Adrenal gland (tissue), 12 donors: ENCODE measurements around the gene ITGB6. TPM values are rescaled to one million over a fixed set of nuclear protein-coding genes. Genes with fewer than 3 reads are reported as not detected.

Experiments
- DNase-seq, 7 donors: peaks; one replicate each; pipeline ENCODE4 v3.0.0-alpha.2; 2019 to 2020
- H3K27ac ChIP-seq, 5 donors: fragments of 200-600 bp; sonication (generic) in 4 of 5; 1 replicate in 3 of 5; 2 replicates in 2 of 5; pipeline versions ENCODE4 v1.5.1 to v1.8.0; 2016 to 2020; ENCODE audit warnings: mild to moderate bottlenecking in 1 of 5
- H3K27me3 ChIP-seq: fragments of 200-600 bp; 2 replicates; pipeline ENCODE4 v1.8.0; 2021
- H3K36me3 ChIP-seq, 2 donors: fragments of 200-600 bp; replicated peaks in 1 of 2; 1 replicate in 1 of 2; 2 replicates in 1 of 2; pipeline versions ENCODE4 v1.5.1 to v1.8.0; 2018 to 2022
- H3K4me1 ChIP-seq, 2 donors: fragments of 200-600 bp; replicated peaks in 1 of 2; 1 replicate in 1 of 2; 2 replicates in 1 of 2; pipeline versions ENCODE4 v1.5.1 to v1.8.0; 2018 to 2021
- H3K4me3 ChIP-seq, 4 donors: fragments of 200-600 bp; sonication (generic) in 3 of 4; one replicate each; pipeline ENCODE4 v1.5.1; 2016 to 2018
- H3K9me3 ChIP-seq, 3 donors: fragments of 200-600 bp; sonication (generic) in 1 of 3; replicated peaks in 1 of 3; 1 replicate in 2 of 3; 2 replicates in 1 of 3; pipeline versions ENCODE4 v1.5.1 to v1.8.0; 2016 to 2021
- CTCF ChIP-seq, 6 experiments: fragments of 450-650 bp in 4 of 6; fragments of 200-600 bp in 2 of 6; sonication (generic) in 1 of 6; IDR thresholded peaks; 1 replicate in 5 of 6; 2 replicates in 1 of 6; pipeline versions ENCODE4 v1.5.1 to v1.8.0; 2016 to 2021; ENCODE audit warnings: antibody characterized with exemption in 6 of 6, mild to moderate bottlenecking in 2 of 6, moderate library complexity in 1 of 6
- POLR2A ChIP-seq, 2 donors: fragments of 450-650 bp; IDR thresholded peaks; one replicate each; pipeline ENCODE4 v1.6.1; 2017; ENCODE audit warnings: antibody characterized with exemption in 2 of 2, mild to moderate bottlenecking in 2 of 2, moderate library complexity in 1 of 2
- WGBS, 4 donors: extraction: QIAGEN DNeasy Blood & Tissue Kit in 2 of 4; methylation state at CpG; one replicate each; pipeline versions ENCODE4 v1.1.5 to v1.1.7; 2013 to 2017; 5-methylcytosine and 5-hydroxymethylcytosine counted together
- intact Hi-C, 2 donors: fragments of 100-400 bp; cut with DNase I; formaldehyde crosslinking; loops; one replicate each; pipeline versions ENCODE4 v1.14.1 to v1.15.0; 2022 to 2023
- polyA plus RNA-seq, 3 donors: library from polyadenylated mRNA; stranded (reverse); fragments of 200-250 nt in 2 of 3; fragments of 350-450 nt in 1 of 3; fragmentation: Illumina TruSeq in 1 of 3; extraction: RNeasy Lipid Tissue Mini Kit (QIAGEN cat#74804) in 1 of 3; gene quantifications; one replicate each; pipeline ENCODE4 v1.2.3, GENCODE V29; 2013 to 2014
- total RNA-seq, 9 donors: library from RNA; depleted of rRNA in 4 of 9; stranded (reverse); fragments of >200 nt in 4 of 9; fragments of 120-200 nt in 1 of 9; fragmentation: NEBNext Ultra II Directional in 1 of 9; extraction: Animal tissue kit (Norgen Biotek cat#: 25700) in 1 of 9; gene quantifications; one replicate each; pipeline versions ENCODE4 v1.1.0 to v1.2.4, GENCODE V29; 2013 to 2023
- donor health status: healthy with polysubstance abuse.
- donor health status: Bipolar disorder and iron deficiency.
- donor health status: DM: yes; HTN: yes; CAD: no.
- donor health status: DM: no; HTN: no; CAD: no.
- donor health status: DM: no; HTN: no; CAD: no.
- donor health status: DM: yes; HTN: yes; CAD: no.

Gene ITGB6
- total and polyA plus RNA-seq, 12 donors: 0.08 to 0.53 (median 0.18) TPM; not detected in 9

- no peak overlapping the region for H3K27ac ChIP-seq
- H3K9me3 ChIP-seq: no peaks in the 10 kb centered on the region
- no peak for TF ChIP-seq CTCF (IDR thresholded peaks at IDR 0.05)
- no peak for TF ChIP-seq POLR2A (IDR thresholded peaks at IDR 0.05)
- intact Hi-C loops: no loop called here
- no peak for DNase-seq
- H3K36me3 ChIP-seq: no peaks in the 10 kb centered on the region
- WGBS, 4 donors: 36 to 69% (median 58%) methylated on average over 2 of the region's 2 CpGs
- H3K27me3 ChIP-seq: no peaks in the 10 kb centered on the region
- H3K4me1 ChIP-seq: no peaks in the 10 kb centered on the region
- H3K4me3 ChIP-seq: no peak overlapping the region
These were observed 91.4 kb downstream of the ITGB6 start for GRCh38 chr2:160108646-160109045.

GRCh38 chr2:160105366-160105765 lies 94.7 kb downstream of the ITGB6 start:
- H3K27ac ChIP-seq: no peak overlapping the region

GRCh38 chr2:160104115-160104514 lies 96.0 kb downstream of the ITGB6 start:
- Histone ChIP-seq H3K27me3 (no peaks in the 10 kb centered on the region), H3K9me3 (no peaks in the 10 kb centered on the region), H3K4me1 (no peaks in the 10 kb centered on the region), H3K27ac (no peak overlapping the region), H3K4me3 (no peak overlapping the region), H3K36me3 (no peaks in the 10 kb centered on the region)
- intact Hi-C loops: no loop called here
- no peak for DNase-seq
- TF ChIP-seq CTCF (IDR thresholded peaks at IDR 0.05): no peak
- no peak for TF ChIP-seq POLR2A (IDR thresholded peaks at IDR 0.05)
- WGBS, 4 donors: 57 to 73% (median 67%) methylated on average over 2 of the region's 2 CpGs

More at GRCh38 chr2:160105366-160105765, 94.7 kb downstream of the ITGB6 start:
- Histone ChIP-seq H3K4me1 (no peaks in the 10 kb centered on the region), H3K4me3 (no peak overlapping the region), H3K36me3 (no peaks in the 10 kb centered on the region), H3K27me3 (no peaks in the 10 kb centered on the region), H3K9me3 (no peaks in the 10 kb centered on the region)
- TF ChIP-seq POLR2A (IDR thresholded peaks at IDR 0.05): no peak
- no peak for TF ChIP-seq CTCF (IDR thresholded peaks at IDR 0.05)
- intact Hi-C loops: no loop called here
- 76 to 89% (median 86%) methylated on average over 1 of the region's 1 CpG for WGBS, 4 donors
- DNase-seq: no peak

GRCh38 chr2:160097326-160097725 lies 102.7 kb downstream of the ITGB6 start:
- no peak overlapping the region for H3K4me3 ChIP-seq
- no peak overlapping the region for H3K27ac ChIP-seq
- H3K4me1 ChIP-seq: no peaks in the 10 kb centered on the region
- TF ChIP-seq POLR2A (IDR thresholded peaks at IDR 0.05) (no peak), CTCF (IDR thresholded peaks at IDR 0.05) (no peak)
- DNase-seq: no peak
- intact Hi-C loops: no loop called here
- WGBS, 4 donors: 88 to 95% (median 92%) methylated on average over 1 of the region's 1 CpG
- no peaks in the 10 kb centered on the region for H3K36me3 ChIP-seq
- H3K27me3 ChIP-seq: no peaks in the 10 kb centered on the region
- H3K9me3 ChIP-seq: no peaks in the 10 kb centered on the region
